Measurements from ENCODE around the gene SCTR.

- TF ChIP-seq POLR2A (IDR thresholded peaks at IDR 0.05; ENCODE audit: low read depth, low read length): no peak
- no peak for TF ChIP-seq POLR2AphosphoS5 (IDR thresholded peaks at IDR 0.05; ENCODE audit: low read depth, low read length)
- TF ChIP-seq TAF1 (IDR thresholded peaks at IDR 0.05; ENCODE audit: low read depth, low read length): no peak
These were observed 33.6 kb downstream of the SCTR start for GRCh38 chr2:119490653-119491195.
